ENCODE measurements around the gene SCMH1. TPM values are rescaled to one million over a fixed set of nuclear protein-coding genes. Genes with fewer than 3 reads are reported as not detected.

The SCMH1 gene
- total and polyA plus RNA-seq, 4 donors = 6.6 to 12.8 (median 10.5) TPM

- 92% methylated on average over 9 of the region's 9 CpGs for WGBS
- no peak for DNase-seq (ENCODE audit: low spot score)
- peaks cover 10 to 84% (median 72%) of the 10 kb centered on the region in 4 donors for H3K36me3 ChIP-seq (ENCODE audit: control insufficient read depth in 4 of 4, insufficient read depth in 3 of 4, low read depth in 1 of 4, low read length in 3 of 4)
- no peak overlapping the region for H3K4me3 ChIP-seq (ENCODE audit: low read depth in 1 of 3, low read length in 3 of 3)
- H3K27me3 ChIP-seq (ENCODE audit: control insufficient read depth in 4 of 4, insufficient read depth in 4 of 4, low read length in 3 of 4) = no peaks in the 10 kb centered on the region
- TF ChIP-seq, protein P1, sequence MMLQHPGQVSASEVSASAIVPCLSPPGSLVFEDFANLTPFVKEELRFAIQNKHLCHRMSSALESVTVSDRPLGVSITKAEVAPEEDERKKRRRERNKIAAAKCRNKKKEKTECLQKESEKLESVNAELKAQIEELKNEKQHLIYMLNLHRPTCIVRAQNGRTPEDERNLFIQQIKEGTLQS (IDR thresholded peaks at IDR 0.05) = no peak
- TF ChIP-seq RAD21 (IDR thresholded peaks at IDR 0.05) (no peak), ZBTB33 (IDR thresholded peaks at IDR 0.05) (no peak), REST (IDR thresholded peaks at IDR 0.05) (no peak), SP1 (IDR thresholded peaks at IDR 0.05) (no peak), RXRA (IDR thresholded peaks at IDR 0.05) (no peak)
- TF ChIP-seq, protein P2, sequence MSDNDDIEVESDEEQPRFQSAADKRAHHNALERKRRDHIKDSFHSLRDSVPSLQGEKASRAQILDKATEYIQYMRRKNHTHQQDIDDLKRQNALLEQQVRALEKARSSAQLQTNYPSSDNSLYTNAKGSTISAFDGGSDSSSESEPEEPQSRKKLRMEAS (IDR thresholded peaks at IDR 0.05) = no peak
- TF ChIP-seq, protein P3, sequence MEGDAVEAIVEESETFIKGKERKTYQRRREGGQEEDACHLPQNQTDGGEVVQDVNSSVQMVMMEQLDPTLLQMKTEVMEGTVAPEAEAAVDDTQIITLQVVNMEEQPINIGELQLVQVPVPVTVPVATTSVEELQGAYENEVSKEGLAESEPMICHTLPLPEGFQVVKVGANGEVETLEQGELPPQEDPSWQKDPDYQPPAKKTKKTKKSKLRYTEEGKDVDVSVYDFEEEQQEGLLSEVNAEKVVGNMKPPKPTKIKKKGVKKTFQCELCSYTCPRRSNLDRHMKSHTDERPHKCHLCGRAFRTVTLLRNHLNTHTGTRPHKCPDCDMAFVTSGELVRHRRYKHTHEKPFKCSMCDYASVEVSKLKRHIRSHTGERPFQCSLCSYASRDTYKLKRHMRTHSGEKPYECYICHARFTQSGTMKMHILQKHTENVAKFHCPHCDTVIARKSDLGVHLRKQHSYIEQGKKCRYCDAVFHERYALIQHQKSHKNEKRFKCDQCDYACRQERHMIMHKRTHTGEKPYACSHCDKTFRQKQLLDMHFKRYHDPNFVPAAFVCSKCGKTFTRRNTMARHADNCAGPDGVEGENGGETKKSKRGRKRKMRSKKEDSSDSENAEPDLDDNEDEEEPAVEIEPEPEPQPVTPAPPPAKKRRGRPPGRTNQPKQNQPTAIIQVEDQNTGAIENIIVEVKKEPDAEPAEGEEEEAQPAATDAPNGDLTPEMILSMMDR (IDR thresholded peaks at IDR 0.05; ENCODE audit: low read depth, low read length, missing input control) = no peak
- no peak overlapping the region for H3K27ac ChIP-seq (ENCODE audit: low read depth in 1 of 2, low read length in 2 of 2)
- no peak overlapping the region for H3K9ac ChIP-seq (ENCODE audit: low read depth in 1 of 2, low read length in 2 of 2)
- peaks cover 2 to 5% (median 4%) of the 10 kb centered on the region in 4 donors for H3K4me1 ChIP-seq (ENCODE audit: control insufficient read depth in 4 of 4, insufficient read depth in 4 of 4, low read length in 3 of 4)
- H3K9me3 ChIP-seq (ENCODE audit: control insufficient read depth in 4 of 4, low read length in 3 of 4) = no peaks in the 10 kb centered on the region
Observed at GRCh38 chr1:41003127-41003639, 238.9 kb downstream of the SCMH1 start.

DNA sequence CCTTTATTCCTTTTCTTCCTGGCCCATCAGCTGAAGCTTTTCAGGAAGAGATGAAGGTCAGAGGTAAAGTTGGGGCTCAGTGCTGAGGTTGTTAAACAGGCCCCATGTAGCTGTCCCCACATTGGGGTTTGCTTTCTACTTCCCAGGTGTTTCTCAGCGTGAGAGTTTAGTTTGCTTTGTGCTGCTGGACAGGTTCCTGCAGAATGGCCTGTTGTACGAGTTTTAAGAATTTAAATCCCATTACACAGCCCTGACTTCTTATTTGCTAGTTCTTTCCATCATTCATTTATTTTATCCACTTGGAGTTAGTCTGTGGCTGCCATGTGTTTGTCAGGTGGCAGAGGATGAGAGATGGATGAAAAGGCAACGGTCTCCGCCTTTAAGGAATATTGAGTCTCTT lies 243.4 kb downstream of the SCMH1 start:
- H3K9me3 ChIP-seq (ENCODE audit: control insufficient read depth in 4 of 4, low read length in 3 of 4) = no peaks in the 10 kb centered on the region
- no peak overlapping the region for H3K9ac ChIP-seq (ENCODE audit: low read depth in 1 of 2, low read length in 2 of 2)
- H3K4me3 ChIP-seq (ENCODE audit: low read depth in 1 of 3, low read length in 3 of 3) = no peak overlapping the region
- H3K4me1 ChIP-seq (ENCODE audit: control insufficient read depth in 4 of 4, insufficient read depth in 4 of 4, low read length in 3 of 4) = peaks cover 2 to 5% (median 4%) of the 10 kb centered on the region in 4 donors
- H3K27me3 ChIP-seq (ENCODE audit: control insufficient read depth in 4 of 4, insufficient read depth in 4 of 4, low read length in 3 of 4) = no peaks in the 10 kb centered on the region
- WGBS = 96% methylated on average over 4 of the region's 4 CpGs
- DNase-seq (ENCODE audit: low spot score) = no peak
- peaks cover 21 to 82% (median 72%) of the 10 kb centered on the region in 4 donors for H3K36me3 ChIP-seq (ENCODE audit: control insufficient read depth in 4 of 4, insufficient read depth in 3 of 4, low read depth in 1 of 4, low read length in 3 of 4)
- H3K27ac ChIP-seq (ENCODE audit: low read depth in 1 of 2, low read length in 2 of 2) = no peak overlapping the region
- no peak for TF ChIP-seq REST (IDR thresholded peaks at IDR 0.05)
- no peak for TF ChIP-seq FOXA2 (IDR thresholded peaks at IDR 0.05)
- no peak for TF ChIP-seq GABPA (IDR thresholded peaks at IDR 0.05 in 1 of 2, conservative IDR thresholded peaks at IDR 0.05 in 1 of 2)
- no peak for TF ChIP-seq EGR1 (IDR thresholded peaks at IDR 0.05; ENCODE audit: low read depth in 2 of 2)
- TF ChIP-seq TAF1 (conservative IDR thresholded peaks at IDR 0.05) = no peak
- TF ChIP-seq, protein P1 (IDR thresholded peaks at IDR 0.05) = no peak
- no peak for TF ChIP-seq NR2F2 (IDR thresholded peaks at IDR 0.05)
- TF ChIP-seq SP1 (IDR thresholded peaks at IDR 0.05) = no peak
- no peak for TF ChIP-seq RXRA (IDR thresholded peaks at IDR 0.05)
- TF ChIP-seq, protein P3 (IDR thresholded peaks at IDR 0.05; ENCODE audit: low read depth, low read length, missing input control) = no peak
- TF ChIP-seq HNF4A (conservative IDR thresholded peaks at IDR 0.05) = no peak
